Uterus (tissue), 4 donors: ENCODE results near the gene SYT9. TPM values are rescaled to one million over a fixed set of nuclear protein-coding genes. Genes with fewer than 3 reads are reported as not detected.
"Not testable (repeated sequence)": the region's sequence is repeated elsewhere in the genome, so short reads cannot be mapped to it uniquely, and the experiment has no call there.

ENCODE experiments used
- DNase-seq, 2 donors: peaks; one replicate each; pipeline ENCODE4 v3.0.0-alpha.2; 2019 to 2020
- H3K27ac ChIP-seq, 2 donors: fragments of 200-600 bp; sonication (generic); 1 replicate in 1 of 2; 2 replicates in 1 of 2; pipeline ENCODE4 v1.5.1; 2016 to 2018
- H3K27me3 ChIP-seq, 2 donors: fragments of 200-600 bp; sonication (generic); one replicate each; pipeline ENCODE4 v1.5.1; 2018 to 2019; ENCODE audit warnings: control low read depth in 1 of 2
- H3K36me3 ChIP-seq, 2 donors: fragments of 200-600 bp; sonication (generic); one replicate each; pipeline ENCODE4 v1.5.1; 2019; ENCODE audit warnings: control low read depth in 1 of 2
- H3K4me1 ChIP-seq, 2 donors: fragments of 200-600 bp; sonication (generic); one replicate each; pipeline ENCODE4 v1.5.1; 2018 to 2019; ENCODE audit warnings: control low read depth in 1 of 2
- H3K4me3 ChIP-seq, 2 donors: fragments of 200-600 bp; sonication (generic); 1 replicate in 1 of 2; 2 replicates in 1 of 2; pipeline ENCODE4 v1.5.1; 2018 to 2019; ENCODE audit warnings: mild to moderate bottlenecking in 1 of 2
- H3K9me3 ChIP-seq, 2 donors: fragments of 200-600 bp; sonication (generic); one replicate each; pipeline ENCODE4 v1.5.1; 2019; ENCODE audit warnings: control low read depth in 1 of 2
- POLR2A ChIP-seq, 2 donors: fragments of 450-650 bp; IDR thresholded peaks; one replicate each; pipeline ENCODE4 v1.6.1; 2016; ENCODE audit warnings: antibody characterized with exemption in 2 of 2, mild to moderate bottlenecking in 1 of 2, moderate library complexity in 1 of 2
- intact Hi-C: fragments of 100-400 bp; cut with DNase I; formaldehyde crosslinking; loops from one replicate; pipeline ENCODE4 v1.15.1; 2023; ENCODE audit warnings: low total_unique reads
- total RNA-seq, 4 donors: library from RNA; depleted of rRNA in 3 of 4; stranded (reverse); fragments of >200 nt in 3 of 4; gene quantifications; one replicate each; pipeline versions ENCODE4 v1.1.0 to v1.2.4, GENCODE V29; 2014 to 2023
- TF ChIP-seq, protein P1 (sequence below), 4 experiments: fragments of 200-600 bp in 2 of 4; fragments of 450-650 bp in 2 of 4; sonication (generic) in 2 of 4; IDR thresholded peaks; one replicate each; pipeline ENCODE4 v1.5.1; 2016 to 2019; ENCODE audit warnings: antibody characterized with exemption in 4 of 4, mild to moderate bottlenecking in 2 of 4, moderate library complexity in 1 of 4
- donor health status: DM: yes; HTN: yes; CAD: no.

SYT9 gene
- total RNA-seq, 4 donors from 2014 or later: 0.29 to 5.8 (median 3.0) TPM; not detected in 1

DNA sequence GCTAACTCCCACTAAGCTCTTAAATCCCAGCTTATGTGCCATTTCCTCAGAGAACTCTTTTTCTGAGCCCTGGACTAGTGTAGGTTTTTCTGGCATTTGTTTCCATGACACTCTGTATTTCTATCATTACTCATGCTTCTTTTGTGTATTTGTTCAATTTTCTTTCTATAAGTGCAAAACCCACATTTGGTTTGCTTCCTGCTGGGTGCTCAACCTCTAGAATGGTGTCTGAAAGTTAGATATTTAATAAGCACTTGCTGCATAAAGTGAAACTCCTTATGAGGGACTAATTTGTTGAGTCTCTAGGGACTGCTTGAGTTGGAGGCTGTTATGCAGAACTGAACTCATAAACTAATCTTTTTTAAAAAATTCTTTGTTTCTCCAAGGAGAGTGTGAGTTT is 68.6 kb downstream of the SYT9 start:
- Histone ChIP-seq H3K27ac (no peak overlapping the region), H3K4me1 (no peaks in the 10 kb centered on the region), H3K27me3 (no peaks in the 10 kb centered on the region), H3K4me3 (no peak overlapping the region), H3K9me3 (no peaks in the 10 kb centered on the region), H3K36me3 (no peaks in the 10 kb centered on the region)
- intact Hi-C loops: no loop called here
- TF ChIP-seq, protein P1, sequence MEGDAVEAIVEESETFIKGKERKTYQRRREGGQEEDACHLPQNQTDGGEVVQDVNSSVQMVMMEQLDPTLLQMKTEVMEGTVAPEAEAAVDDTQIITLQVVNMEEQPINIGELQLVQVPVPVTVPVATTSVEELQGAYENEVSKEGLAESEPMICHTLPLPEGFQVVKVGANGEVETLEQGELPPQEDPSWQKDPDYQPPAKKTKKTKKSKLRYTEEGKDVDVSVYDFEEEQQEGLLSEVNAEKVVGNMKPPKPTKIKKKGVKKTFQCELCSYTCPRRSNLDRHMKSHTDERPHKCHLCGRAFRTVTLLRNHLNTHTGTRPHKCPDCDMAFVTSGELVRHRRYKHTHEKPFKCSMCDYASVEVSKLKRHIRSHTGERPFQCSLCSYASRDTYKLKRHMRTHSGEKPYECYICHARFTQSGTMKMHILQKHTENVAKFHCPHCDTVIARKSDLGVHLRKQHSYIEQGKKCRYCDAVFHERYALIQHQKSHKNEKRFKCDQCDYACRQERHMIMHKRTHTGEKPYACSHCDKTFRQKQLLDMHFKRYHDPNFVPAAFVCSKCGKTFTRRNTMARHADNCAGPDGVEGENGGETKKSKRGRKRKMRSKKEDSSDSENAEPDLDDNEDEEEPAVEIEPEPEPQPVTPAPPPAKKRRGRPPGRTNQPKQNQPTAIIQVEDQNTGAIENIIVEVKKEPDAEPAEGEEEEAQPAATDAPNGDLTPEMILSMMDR (IDR thresholded peaks at IDR 0.05): no peak
- no peak for TF ChIP-seq POLR2A (IDR thresholded peaks at IDR 0.05)
- no peak for DNase-seq

DNA sequence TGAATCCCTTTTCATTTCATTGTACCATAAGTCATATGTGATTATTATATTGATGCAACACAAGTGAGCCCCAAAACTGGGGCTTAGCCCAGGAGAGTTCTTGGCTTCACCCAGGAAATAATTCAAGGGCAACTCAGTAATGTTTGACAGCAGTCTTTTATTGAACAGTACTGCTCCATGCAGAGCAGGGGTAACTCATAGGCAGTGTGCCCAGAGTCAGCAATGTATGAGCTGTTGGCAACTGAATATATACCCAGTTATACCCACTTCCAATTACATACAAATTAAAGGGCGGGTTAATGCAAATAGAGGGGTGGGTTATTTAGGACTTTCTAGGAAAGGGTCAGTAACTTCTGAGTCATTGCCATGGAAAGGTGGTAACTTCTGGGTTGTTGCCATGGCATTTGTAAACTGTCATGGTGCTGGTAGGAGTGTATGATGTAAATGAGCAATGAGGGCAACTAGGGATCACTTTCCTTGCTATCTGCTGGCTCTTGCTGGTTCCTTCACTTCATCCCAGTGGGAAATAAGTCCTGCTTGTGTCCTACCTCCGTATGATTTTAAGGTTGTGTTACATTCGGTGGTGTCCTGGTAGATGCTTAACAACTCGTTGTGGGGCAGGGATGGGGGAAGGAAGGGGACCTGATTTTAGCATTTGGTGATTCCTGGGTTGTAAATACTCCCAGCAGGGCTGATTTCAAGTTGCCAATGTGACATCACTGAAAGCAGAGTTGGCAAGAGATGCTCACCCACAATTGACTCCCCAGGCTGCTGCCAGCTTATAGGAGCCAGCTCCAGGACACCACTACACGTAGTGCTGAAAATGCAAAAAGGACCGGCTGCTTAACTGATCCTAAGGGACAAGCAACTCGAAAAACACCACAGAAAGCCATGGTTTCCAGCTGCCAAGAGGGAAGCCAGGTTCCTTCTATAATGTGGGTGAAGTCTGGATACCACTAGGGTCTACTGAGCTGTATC is 70.1 kb downstream of the SYT9 start:
- no peak for DNase-seq
- TF ChIP-seq, protein P1 (IDR thresholded peaks at IDR 0.05): no peak
- no peak for TF ChIP-seq POLR2A (IDR thresholded peaks at IDR 0.05)
- intact Hi-C loops: no loop called here
- no peak overlapping the region for H3K4me3 ChIP-seq
- H3K27me3 ChIP-seq: no peaks in the 10 kb centered on the region
- no peaks in the 10 kb centered on the region for H3K36me3 ChIP-seq
- no peak overlapping the region for H3K27ac ChIP-seq
- H3K9me3 ChIP-seq: no peaks in the 10 kb centered on the region
- H3K4me1 ChIP-seq: no peaks in the 10 kb centered on the region

DNA sequence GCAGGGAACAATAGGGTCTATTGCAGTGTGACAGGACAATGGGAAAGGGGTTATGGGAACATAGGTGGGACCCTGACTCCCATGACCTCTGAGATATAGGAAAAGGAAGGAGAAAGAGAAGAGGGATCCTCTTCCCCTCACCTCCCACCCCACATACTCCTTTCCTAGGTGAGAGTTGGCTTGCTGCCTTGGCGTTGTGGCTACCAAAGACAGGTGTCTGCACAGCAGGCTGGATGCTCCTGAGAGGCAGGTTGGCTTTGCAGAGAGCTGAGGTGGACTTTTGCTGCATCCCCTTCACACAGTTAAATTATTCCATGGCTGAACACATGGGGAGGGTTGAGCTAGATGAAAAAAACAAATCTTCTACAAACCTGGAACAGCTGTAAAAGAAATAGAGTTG is 80.7 kb downstream of the SYT9 start:
- Histone ChIP-seq H3K4me1 (no peaks in the 10 kb centered on the region), H3K27ac (no peak overlapping the region), H3K9me3 (no peaks in the 10 kb centered on the region), H3K4me3 (no peak overlapping the region), H3K27me3 (no peaks in the 10 kb centered on the region), H3K36me3 (no peaks in the 10 kb centered on the region)
- TF ChIP-seq POLR2A (IDR thresholded peaks at IDR 0.05): no peak
- TF ChIP-seq, protein P1 (IDR thresholded peaks at IDR 0.05): no peak
- intact Hi-C loops: no loop called here
- no peak for DNase-seq

DNA sequence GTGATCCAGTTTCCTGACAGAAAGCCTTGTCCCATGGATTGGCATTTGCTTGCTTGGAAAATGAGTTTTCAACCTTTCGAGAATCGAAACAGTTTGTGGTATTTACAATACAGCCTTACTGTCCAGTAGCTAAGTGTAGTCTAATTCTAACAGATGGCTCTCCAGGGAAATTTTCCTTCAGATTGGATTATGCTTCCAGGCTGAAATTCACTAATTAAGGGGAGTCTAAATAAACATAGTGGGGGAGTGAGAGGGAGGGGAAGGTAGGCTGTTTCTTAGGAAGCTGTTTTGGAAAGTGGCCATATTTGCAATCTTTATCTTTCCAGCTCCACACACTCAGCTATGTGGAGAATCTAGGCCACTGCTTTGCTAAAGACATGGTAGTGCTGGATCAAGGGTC is 81.3 kb downstream of the SYT9 start:
- Histone ChIP-seq H3K27ac (no peak overlapping the region), H3K4me1 (no peaks in the 10 kb centered on the region)
- no peak for TF ChIP-seq POLR2A (IDR thresholded peaks at IDR 0.05)
- TF ChIP-seq, protein P1 (IDR thresholded peaks at IDR 0.05): no peak

DNA sequence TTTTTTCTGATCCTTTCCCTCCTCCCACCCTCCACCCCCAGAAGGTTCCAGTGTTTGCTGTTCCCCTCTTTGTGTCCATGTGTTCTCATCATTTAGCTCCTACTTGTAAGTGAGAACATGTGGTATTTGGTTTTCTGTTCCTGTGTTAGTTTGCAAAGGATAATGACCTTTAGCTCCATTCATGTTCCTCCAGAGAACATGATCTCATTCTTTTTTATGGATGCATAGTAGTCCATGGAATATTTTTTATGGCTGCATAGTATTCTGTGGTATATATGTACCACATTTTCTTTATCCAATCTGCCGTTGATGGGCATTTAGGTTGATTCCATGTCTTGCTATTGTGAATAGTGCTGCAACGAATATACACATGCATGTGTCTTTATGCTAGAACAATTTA is 83.7 kb downstream of the SYT9 start:
- H3K9me3 ChIP-seq, H3K27me3 ChIP-seq, DNase-seq, H3K27ac ChIP-seq, intact Hi-C loops, H3K4me3 ChIP-seq, H3K4me1 ChIP-seq, H3K36me3 ChIP-seq: not testable (repeated sequence)

More for the DNA sequence above, 81.3 kb downstream of the SYT9 start:
- intact Hi-C loops: no loop called here
- H3K27me3 ChIP-seq: no peaks in the 10 kb centered on the region
- H3K36me3 ChIP-seq: no peaks in the 10 kb centered on the region
- no peak for DNase-seq
- no peaks in the 10 kb centered on the region for H3K9me3 ChIP-seq
- H3K4me3 ChIP-seq: no peak overlapping the region
